Mesothelial cell of epicardium (in vitro differentiated cells): ENCODE results near the gene GRM4. TPM values are rescaled to one million over a fixed set of nuclear protein-coding genes. Genes with fewer than 3 reads are reported as not detected.

Experiments used
- DNase-seq, 2 experiments: peaks; one replicate each; pipeline ENCODE4 v3.0.0; 2021; ENCODE audit warnings: low spot score in 2 of 2; ENCODE audit not compliant: unreplicated experiment in 2 of 2
- H3K27ac Mint-ChIP-seq: 2 replicates; pipeline ENCODE4 v1.8.0; 2021; ENCODE audit warnings: mixed read lengths
- H3K27me3 Mint-ChIP-seq: 2 replicates; pipeline ENCODE4 v1.8.0; 2021; ENCODE audit warnings: low read depth, mixed read lengths
- H3K36me3 Mint-ChIP-seq: 2 replicates; pipeline ENCODE4 v1.8.0; 2021; ENCODE audit warnings: mixed read lengths
- H3K4me1 Mint-ChIP-seq: 2 replicates; pipeline ENCODE4 v1.8.0; 2021; ENCODE audit warnings: mixed read lengths
- H3K4me3 Mint-ChIP-seq: 2 replicates; pipeline ENCODE4 v1.8.0; 2021; ENCODE audit warnings: mild to moderate bottlenecking, moderate library complexity, mixed read lengths
- H3K9me3 Mint-ChIP-seq: 2 replicates; pipeline ENCODE4 v1.8.0; 2021; ENCODE audit warnings: mixed read lengths
- CTCF ChIP-seq: fragments of 200-600 bp; sonication (generic); IDR thresholded peaks from one replicate; pipeline ENCODE4 v1.5.0; 2021; ENCODE audit warnings: antibody characterized with exemption; ENCODE audit not compliant: unreplicated experiment
- total RNA-seq: library from RNA; stranded (reverse); gene quantifications from 3 replicates; pipeline ENCODE4 v1.2.1, GENCODE V29; 2021

GRM4 gene
- total RNA-seq, 1 donor from 2014 or later = 0.22 TPM

GRCh38 chr6:34022250-34022872 lies 123.5 kb downstream of the GRM4 start:
- no peak for TF ChIP-seq CTCF
- DNase-seq = no peak
- H3K9me3 Mint-ChIP-seq = no peaks in the 10 kb centered on the region
- peaks cover 23% of the 10 kb centered on the region for H3K27me3 Mint-ChIP-seq
- H3K27ac Mint-ChIP-seq = no peak overlapping the region
- H3K4me3 Mint-ChIP-seq = no peak overlapping the region
- peaks cover 15% of the 10 kb centered on the region for H3K4me1 Mint-ChIP-seq
- H3K36me3 Mint-ChIP-seq = no peaks in the 10 kb centered on the region

- Mint-ChIP-seq H3K27ac (no peak overlapping the region), H3K36me3 (no peaks in the 10 kb centered on the region), H3K27me3 (peaks cover 20% of the 10 kb centered on the region), H3K4me1 (peaks cover 15% of the 10 kb centered on the region), H3K4me3 (no peak overlapping the region), H3K9me3 (no peaks in the 10 kb centered on the region)
- TF ChIP-seq CTCF = no peak
- DNase-seq = no peak
Observed at GRCh38 chr6:34021554-34022190, 124.2 kb downstream of the GRM4 start.

- DNase-seq = no peak
- no peaks in the 10 kb centered on the region for H3K36me3 Mint-ChIP-seq
- no peaks in the 10 kb centered on the region for H3K9me3 Mint-ChIP-seq
- TF ChIP-seq CTCF = no peak
- H3K4me3 Mint-ChIP-seq = no peak overlapping the region
- H3K4me1 Mint-ChIP-seq = peaks cover 13% of the 10 kb centered on the region
- H3K27ac Mint-ChIP-seq = no peak overlapping the region
- H3K27me3 Mint-ChIP-seq = peaks cover 20% of the 10 kb centered on the region
Observed at GRCh38 chr6:34020807-34021553, 124.9 kb downstream of the GRM4 start.

- no peak overlapping the region for H3K4me3 Mint-ChIP-seq
- TF ChIP-seq CTCF = no peak
- no peaks in the 10 kb centered on the region for H3K36me3 Mint-ChIP-seq
- H3K27ac Mint-ChIP-seq = no peak overlapping the region
- DNase-seq = no peak
- H3K4me1 Mint-ChIP-seq = peaks cover 8% of the 10 kb centered on the region
- H3K27me3 Mint-ChIP-seq = peaks cover 19% of the 10 kb centered on the region
- no peaks in the 10 kb centered on the region for H3K9me3 Mint-ChIP-seq
Observed at GRCh38 chr6:34020278-34020677, 125.6 kb downstream of the GRM4 start.

GRCh38 chr6:34018961-34019606 lies 126.8 kb downstream of the GRM4 start:
- no peak for TF ChIP-seq CTCF
- Mint-ChIP-seq H3K27me3 (peaks cover 16% of the 10 kb centered on the region), H3K9me3 (no peaks in the 10 kb centered on the region), H3K27ac (no peak overlapping the region), H3K4me1 (peaks cover 4% of the 10 kb centered on the region), H3K36me3 (no peaks in the 10 kb centered on the region), H3K4me3 (no peak overlapping the region)
- DNase-seq = no peak
